VCaP (cell line): ENCODE results near the gene CIDEA.

Experiments used
- H3K27ac ChIP-seq: fragments of 450-650 bp; 2 replicates; pipeline ENCODE4 v1.5.1; 2017
- TF ChIP-seq, protein P1 (sequence below): fragments of 450-650 bp; conservative IDR thresholded peaks from 2 replicates; pipeline ENCODE4 v1.5.1; 2017; ENCODE audit warnings: mild to moderate bottlenecking, moderate library complexity

The CIDEA gene

DNA sequence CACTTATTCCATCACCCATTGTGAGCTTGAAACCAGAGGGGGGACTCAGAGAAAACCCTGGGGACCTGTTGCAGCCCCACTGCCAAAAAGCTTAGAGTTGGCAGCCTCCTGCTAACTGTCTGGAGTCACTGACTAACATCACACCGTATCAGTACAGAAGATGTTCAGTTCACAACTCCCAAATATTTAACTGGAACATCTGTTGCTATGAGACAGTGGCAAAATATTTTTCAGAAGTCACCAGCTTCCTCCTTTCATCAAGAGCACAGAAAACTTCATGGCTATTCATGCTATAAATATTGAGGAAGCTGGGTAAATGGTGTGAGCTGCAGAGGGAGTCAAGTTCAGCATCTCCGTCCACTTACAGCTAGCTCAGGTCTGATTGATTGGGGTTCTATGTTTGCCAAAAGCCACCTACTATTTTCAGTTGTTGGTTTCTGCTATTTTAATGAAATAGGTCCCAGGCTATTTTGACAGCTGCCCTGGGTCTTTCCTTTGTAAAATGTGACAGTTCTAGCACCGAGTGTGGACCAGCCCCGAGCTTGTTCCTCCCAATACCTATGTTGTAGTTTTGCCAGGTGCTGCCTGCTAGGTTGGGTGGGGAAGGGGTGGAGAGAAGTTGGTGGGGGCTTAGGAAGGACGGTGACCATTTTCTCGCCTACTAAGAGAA lies 63.6 kb downstream of the CIDEA start:
- TF ChIP-seq, protein P1, sequence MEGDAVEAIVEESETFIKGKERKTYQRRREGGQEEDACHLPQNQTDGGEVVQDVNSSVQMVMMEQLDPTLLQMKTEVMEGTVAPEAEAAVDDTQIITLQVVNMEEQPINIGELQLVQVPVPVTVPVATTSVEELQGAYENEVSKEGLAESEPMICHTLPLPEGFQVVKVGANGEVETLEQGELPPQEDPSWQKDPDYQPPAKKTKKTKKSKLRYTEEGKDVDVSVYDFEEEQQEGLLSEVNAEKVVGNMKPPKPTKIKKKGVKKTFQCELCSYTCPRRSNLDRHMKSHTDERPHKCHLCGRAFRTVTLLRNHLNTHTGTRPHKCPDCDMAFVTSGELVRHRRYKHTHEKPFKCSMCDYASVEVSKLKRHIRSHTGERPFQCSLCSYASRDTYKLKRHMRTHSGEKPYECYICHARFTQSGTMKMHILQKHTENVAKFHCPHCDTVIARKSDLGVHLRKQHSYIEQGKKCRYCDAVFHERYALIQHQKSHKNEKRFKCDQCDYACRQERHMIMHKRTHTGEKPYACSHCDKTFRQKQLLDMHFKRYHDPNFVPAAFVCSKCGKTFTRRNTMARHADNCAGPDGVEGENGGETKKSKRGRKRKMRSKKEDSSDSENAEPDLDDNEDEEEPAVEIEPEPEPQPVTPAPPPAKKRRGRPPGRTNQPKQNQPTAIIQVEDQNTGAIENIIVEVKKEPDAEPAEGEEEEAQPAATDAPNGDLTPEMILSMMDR: no peak
- no peak overlapping the region for H3K27ac ChIP-seq

DNA sequence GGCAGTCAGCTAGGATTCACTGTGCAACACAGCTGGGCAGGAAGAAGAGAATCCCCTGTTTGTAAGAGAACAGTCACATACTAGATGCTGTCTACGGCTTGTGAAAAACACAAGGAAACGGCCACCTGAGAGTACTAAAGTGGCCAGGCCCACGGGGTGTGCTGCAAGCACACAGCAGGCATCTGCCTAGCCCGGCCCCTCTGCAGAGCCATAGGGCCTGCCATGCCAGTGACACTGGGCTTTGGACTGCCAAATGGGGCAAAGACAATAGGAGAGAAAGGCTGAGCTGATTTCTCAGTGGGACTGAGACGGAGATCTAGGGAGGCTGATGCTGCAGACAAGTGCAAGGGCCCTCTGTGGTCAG lies 64.2 kb downstream of the CIDEA start:
- TF ChIP-seq, protein P1: no peak
- no peak overlapping the region for H3K27ac ChIP-seq

DNA sequence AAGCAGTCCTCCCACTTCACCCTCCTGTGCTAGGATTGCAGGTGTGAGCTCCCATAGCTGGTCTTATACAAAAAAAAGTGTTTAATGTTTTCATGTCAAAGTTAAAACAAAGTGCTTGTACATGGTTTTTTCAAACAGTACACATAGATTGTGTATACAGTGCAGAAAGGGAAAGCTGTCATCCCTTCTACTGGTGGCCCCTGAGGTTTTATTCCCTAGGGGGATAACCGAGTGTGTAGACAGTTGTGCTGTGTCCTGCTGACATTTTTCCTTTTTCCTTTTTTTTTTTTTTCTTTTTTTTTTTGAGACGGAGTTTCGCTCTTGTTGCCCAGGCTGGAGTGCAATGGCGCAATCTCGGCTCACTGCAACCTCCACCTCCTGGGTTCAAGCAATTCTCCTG lies 64.7 kb downstream of the CIDEA start:
- TF ChIP-seq, protein P1: no peak

DNA sequence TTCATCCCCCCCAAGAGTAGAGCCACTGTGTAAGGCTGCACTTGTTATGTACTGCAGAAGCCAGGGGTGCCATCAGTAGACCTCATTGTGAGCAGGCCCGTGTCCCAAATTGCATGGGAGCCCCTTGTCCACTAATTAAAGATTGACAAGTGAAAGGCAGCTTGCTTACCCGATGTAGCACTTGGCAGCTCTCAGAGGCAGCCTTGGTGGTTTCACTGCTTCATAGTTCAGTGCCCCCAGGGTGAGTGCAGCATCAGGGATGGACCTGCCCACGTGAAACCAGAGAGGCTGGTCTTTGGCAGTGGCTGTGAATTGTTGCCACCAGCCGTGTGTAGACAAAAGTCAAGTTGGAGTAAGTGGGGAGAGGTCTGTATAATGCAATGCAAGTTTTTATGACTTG lies 67.2 kb downstream of the CIDEA start:
- TF ChIP-seq, protein P1: no peak
- H3K27ac ChIP-seq: no peak overlapping the region

More for the DNA sequence above, 64.7 kb downstream of the CIDEA start:
- H3K27ac ChIP-seq: no peak overlapping the region

DNA sequence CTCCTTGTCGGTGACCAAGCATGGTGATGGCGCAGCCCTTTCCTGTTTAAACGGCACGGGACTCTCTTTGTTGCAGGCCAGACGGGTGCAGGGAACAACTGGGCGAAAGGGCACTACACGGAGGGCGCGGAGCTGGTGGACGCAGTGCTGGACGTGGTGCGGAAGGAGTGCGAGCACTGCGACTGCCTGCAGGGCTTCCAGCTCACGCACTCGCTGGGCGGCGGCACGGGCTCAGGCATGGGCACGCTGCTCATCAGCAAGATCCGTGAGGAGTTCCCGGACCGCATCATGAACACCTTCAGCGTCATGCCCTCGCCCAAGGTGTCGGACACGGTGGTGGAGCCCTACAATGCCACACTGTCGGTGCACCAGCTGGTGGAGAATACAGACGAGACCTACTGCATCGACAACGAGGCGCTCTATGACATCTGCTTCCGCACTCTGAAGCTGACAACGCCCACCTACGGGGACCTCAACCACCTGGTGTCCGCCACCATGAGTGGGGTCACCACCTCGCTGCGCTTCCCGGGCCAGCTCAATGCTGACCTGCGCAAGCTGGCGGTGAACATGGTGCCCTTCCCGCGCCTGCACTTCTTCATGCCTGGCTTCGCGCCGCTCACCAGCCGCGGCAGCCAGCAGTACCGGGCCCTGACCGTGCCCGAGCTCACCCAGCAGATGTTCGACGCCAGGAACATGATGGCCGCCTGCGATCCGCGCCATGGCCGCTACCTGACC lies 71.0 kb downstream of the CIDEA start:
- TF ChIP-seq, protein P1: no peak
- H3K27ac ChIP-seq: no peak overlapping the region

DNA sequence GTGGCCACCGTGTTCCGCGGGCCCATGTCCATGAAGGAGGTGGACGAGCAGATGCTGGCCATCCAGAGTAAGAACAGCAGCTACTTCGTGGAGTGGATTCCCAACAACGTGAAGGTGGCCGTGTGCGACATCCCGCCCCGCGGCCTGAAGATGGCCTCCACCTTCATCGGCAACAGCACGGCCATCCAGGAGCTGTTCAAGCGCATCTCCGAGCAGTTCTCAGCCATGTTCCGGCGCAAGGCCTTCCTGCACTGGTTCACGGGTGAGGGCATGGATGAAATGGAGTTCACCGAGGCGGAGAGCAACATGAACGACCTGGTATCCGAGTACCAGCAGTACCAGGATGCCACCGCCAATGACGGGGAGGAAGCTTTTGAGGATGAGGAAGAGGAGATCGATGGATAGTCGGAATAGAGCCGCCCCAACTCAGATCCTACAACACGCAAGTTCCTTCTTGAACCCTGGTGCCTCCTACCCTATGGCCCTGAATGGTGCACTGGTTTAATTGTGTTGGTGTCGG lies 71.6 kb downstream of the CIDEA start:
- no peak overlapping the region for H3K27ac ChIP-seq
- TF ChIP-seq, protein P1: no peak

DNA sequence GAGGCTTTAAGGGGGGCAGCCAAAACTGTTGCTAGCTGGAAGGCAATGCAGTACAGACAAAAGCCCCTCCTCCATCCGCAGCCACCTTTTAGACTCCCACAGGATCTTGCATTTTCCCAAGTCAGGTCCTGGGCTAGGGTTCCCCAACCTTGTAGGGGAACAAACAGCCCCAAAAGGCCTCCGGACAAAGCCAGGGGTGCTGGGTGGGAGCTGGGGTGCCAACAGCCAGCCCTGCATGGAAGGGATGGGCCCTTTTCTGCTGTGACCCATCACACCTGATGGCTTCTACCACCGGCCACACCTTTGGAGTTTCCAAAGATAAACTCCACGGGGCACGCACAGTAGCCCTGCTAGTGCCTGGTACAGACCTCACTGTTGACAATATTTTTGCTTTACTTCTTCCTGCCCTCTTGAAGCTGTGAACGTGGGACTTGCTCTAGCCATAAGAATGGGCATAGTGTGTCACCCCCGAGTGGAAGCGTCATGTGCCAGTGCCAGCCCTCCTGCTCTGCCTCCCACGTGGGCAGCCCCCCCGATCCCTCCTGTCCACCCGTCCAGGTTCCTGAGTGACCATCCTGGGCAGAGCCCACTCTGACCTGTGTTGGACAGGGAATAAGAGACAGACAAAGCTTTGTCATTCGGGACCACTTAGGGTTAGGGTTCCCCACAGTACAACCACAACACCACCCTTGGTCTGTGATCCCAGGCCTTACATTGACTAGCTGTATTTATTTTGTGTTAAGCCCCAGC lies 72.7 kb downstream of the CIDEA start:
- TF ChIP-seq, protein P1: no peak
- H3K27ac ChIP-seq: no peak overlapping the region
